ENCODE measurements around the gene CHKB. TPM values are rescaled to one million over a fixed set of nuclear protein-coding genes. Genes with fewer than 3 reads are reported as not detected.
A peak's percentile ranks its signal among the peaks of the same experiment; 100 is the strongest.

Gene CHKB
- total RNA-seq, 2 donors from 2014 or later, result 52.1 to 112 TPM

DNA sequence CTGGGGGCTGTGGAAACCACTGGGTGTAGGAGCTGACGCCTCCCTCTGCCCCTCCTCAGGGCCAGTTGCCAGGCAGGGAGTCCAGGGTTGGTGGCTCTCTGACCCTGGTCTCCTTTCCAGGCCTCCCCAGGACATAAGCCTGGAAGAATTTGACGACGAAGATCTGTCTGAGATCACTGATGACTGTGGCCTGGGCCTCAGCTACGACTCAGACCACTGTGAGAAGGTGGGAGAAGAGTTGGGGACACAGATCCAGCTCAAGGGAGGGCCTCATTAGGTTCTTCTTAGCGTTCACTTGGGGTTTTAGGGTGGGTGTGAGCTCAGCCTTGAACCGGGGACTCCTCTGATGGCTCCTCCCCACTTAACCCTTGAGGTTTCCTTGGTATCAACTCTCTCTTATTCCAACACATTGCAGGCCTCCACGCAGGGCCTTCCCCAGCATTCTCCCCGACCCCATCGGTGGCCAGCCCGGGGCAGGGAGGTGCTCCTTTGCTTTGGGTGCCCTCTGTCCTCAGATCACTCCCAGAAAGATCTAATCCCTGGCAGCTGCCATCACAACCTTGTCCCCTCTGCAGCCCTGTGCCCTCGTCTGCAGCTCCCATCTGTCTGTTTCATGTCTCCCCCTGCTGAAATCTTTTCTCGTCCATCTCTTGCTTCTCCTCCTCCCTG, 19.2 kb upstream of the CHKB start:
- Histone ChIP-seq H3K4me1 (replicated peaks) (no peaks in the 10 kb centered on the region), H3K9me3 (no peaks in the 10 kb centered on the region), H3K4me3 (no peak overlapping the region), H3K27ac (no peak overlapping the region), H3K27me3 (replicated peaks; ENCODE audit: insufficient read depth) (no peaks in the 10 kb centered on the region), H3K36me3 (no peaks in the 10 kb centered on the region)
- 69% methylated on average over 10 of the region's 12 CpGs for WGBS
- intact Hi-C loops (cut with DNase I), result no loop called here
- no peak for TF ChIP-seq POLR2AphosphoS5 (IDR thresholded peaks at IDR 0.05)
- DNase-seq (ENCODE audit: low spot score), result no peak

DNA sequence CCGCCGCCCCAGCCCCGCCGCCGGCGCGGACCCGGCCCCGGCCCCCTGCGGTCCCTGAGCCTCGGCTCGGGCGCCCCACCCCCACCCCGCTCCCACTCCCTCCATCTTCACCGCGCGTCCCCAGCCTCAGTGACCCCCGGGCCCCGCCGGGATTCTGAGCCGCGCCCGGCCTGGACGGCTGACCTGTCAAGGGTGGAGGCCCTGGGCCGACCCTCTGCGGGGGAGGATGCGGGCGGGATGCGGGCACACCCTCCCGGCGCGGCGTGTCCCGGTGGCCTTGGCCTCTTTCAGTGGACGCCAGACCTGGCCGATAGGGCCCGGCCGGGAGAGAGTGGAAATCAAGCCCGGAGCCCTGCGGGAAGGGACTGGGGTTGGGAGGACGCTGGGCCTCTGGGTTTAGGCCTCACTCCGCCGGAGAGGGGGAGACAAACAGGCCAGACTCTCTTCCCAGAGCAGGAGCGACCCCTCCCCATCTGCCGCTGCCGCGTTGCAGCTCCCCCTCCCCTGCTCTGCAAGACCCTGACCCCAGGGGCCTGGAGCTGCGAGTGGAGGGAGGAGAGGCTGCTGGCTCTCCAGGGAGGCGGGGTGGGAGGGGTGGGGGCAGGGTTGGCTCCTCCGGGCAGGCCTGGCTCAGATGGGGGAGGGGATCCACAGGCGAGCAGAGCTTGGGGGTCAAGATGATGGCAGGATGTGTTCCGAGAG, 18.5 kb upstream of the CHKB start:
- no peaks in the 10 kb centered on the region for H3K27me3 ChIP-seq (replicated peaks; ENCODE audit: insufficient read depth)
- no peak for DNase-seq (ENCODE audit: low spot score)
- 12% methylated on average over 45 of the region's 52 CpGs for WGBS

GRCh38 chr22:50600538-50600937, 17.9 kb upstream of the CHKB start, which contains the start of gene MAPK8IP2:
MAPK8IP2 (plus strand) TSS chr22:50600793; CDS start chr22:50600819, 26 bp downstream.
- TF ChIP-seq POLR2AphosphoS5 (IDR thresholded peaks at IDR 0.05) (no peak), POLR2A (IDR thresholded peaks at IDR 0.05) (no peak), CTCF (IDR thresholded peaks at IDR 0.05) (no peak)
- 1% methylated on average over 34 of the region's 61 CpGs for WGBS
- Histone ChIP-seq H3K27ac (no peak within 1 kb of the TSS), H3K27me3 (replicated peaks; ENCODE audit: insufficient read depth) (no peaks in the 10 kb centered on the region), H3K4me3 (peak within 1 kb of the TSS; percentile 35 to 48), H3K4me1 (replicated peaks) (no peaks in the 10 kb centered on the region), H3K9me3 (no peaks in the 10 kb centered on the region), H3K36me3 (no peaks in the 10 kb centered on the region)
- intact Hi-C loops (cut with DNase I), result no loop called here
- no peak for DNase-seq (ENCODE audit: low spot score)

More for the DNA sequence above, 18.5 kb upstream of the CHKB start:
- H3K9me3 ChIP-seq, result no peaks in the 10 kb centered on the region
- TF ChIP-seq POLR2A (IDR thresholded peaks at IDR 0.05) (no peak), POLR2AphosphoS5 (IDR thresholded peaks at IDR 0.05) (no peak), CTCF (IDR thresholded peaks at IDR 0.05) (no peak)
- peak overlapping the region; percentile 35 to 48 for H3K4me3 ChIP-seq
- H3K36me3 ChIP-seq, result no peaks in the 10 kb centered on the region
- H3K27ac ChIP-seq, result no peak overlapping the region
- no peaks in the 10 kb centered on the region for H3K4me1 ChIP-seq (replicated peaks)
- intact Hi-C loops (cut with DNase I), result no loop called here

DNA sequence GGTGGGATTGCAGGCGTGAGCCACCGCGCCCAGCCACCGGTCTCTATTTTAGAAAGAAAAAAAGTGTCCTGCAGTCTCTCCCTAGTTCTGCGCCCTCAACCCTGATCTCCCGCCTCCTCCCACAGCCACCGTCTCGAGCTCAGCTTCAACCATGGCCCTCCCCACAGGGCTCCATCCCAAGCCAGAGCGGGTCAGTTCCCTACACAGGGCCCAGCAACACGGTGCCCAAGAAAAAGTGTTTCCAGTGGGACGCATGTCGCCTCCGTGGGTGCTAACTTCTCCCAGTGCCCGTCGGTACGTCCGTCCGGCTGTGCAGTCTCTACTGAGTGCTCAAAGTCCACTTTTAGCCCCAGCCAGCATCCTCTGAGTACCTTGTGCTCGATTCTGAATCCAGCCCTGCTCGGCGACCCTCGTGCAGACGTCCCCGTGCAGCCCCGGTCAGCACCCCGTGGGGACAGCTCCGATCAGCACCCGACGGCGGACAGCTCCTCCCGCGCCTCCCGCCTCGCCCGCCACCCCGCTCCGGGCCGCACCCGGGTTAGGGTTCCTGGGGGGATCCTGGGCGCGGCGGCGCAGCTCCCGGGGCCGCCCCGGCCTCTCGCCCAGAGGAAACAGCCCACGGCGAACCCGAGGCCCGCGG, 17.3 kb upstream of the CHKB start:
- intact Hi-C loops (cut with DNase I), result no loop called here
- 18% methylated on average over 43 of the region's 52 CpGs for WGBS
- H3K4me3 ChIP-seq, result peak overlapping the region; percentile 35 to 48
- H3K36me3 ChIP-seq, result no peaks in the 10 kb centered on the region
- no peak for DNase-seq (ENCODE audit: low spot score)
- no peaks in the 10 kb centered on the region for H3K27me3 ChIP-seq (replicated peaks; ENCODE audit: insufficient read depth)
- no peaks in the 10 kb centered on the region for H3K9me3 ChIP-seq
- H3K27ac ChIP-seq, result no peak overlapping the region
- TF ChIP-seq CTCF (IDR thresholded peaks at IDR 0.05) (no peak), POLR2A (IDR thresholded peaks at IDR 0.05) (no peak), POLR2AphosphoS5 (IDR thresholded peaks at IDR 0.05) (no peak)
- no peaks in the 10 kb centered on the region for H3K4me1 ChIP-seq (replicated peaks)

GRCh38 chr22:50597097-50597496, 14.4 kb upstream of the CHKB start:
- Histone ChIP-seq H3K4me3 (no peak overlapping the region), H3K9me3 (no peaks in the 10 kb centered on the region), H3K36me3 (no peaks in the 10 kb centered on the region), H3K4me1 (replicated peaks) (no peaks in the 10 kb centered on the region), H3K27me3 (replicated peaks; ENCODE audit: insufficient read depth) (no peaks in the 10 kb centered on the region), H3K27ac (no peak overlapping the region)
- intact Hi-C loops (cut with DNase I), result no loop called here
- TF ChIP-seq POLR2A (IDR thresholded peaks at IDR 0.05) (no peak), POLR2AphosphoS5 (IDR thresholded peaks at IDR 0.05) (no peak), CTCF (IDR thresholded peaks at IDR 0.05) (no peak)
- WGBS, result 88% methylated on average over 5 of the region's 5 CpGs
- DNase-seq (ENCODE audit: low spot score), result no peak

All from prostate gland (tissue), 2 donors.